HL-60/S4 (cell line): ENCODE data around the gene OBI1.

Source experiments
- in situ Hi-C: fragments of 300-500 bp; cut with MboI; formaldehyde crosslinking; loops from 2 replicates; pipeline ENCODE4 v1.14.3; 2022; ENCODE audit warnings: low sequenced_read_pairs

The OBI1 gene

GRCh38 chr13:78592584-78592983, 66.4 kb downstream of the OBI1 start:
- in situ Hi-C loops, result no loop called here

- in situ Hi-C loops, result no loop called here
Observed at GRCh38 chr13:78589206-78589605, 69.7 kb downstream of the OBI1 start.

- in situ Hi-C loops, result no loop called here
Observed at GRCh38 chr13:78587395-78587794, 71.6 kb downstream of the OBI1 start.

- in situ Hi-C loops, result no loop called here
Observed at GRCh38 chr13:78586706-78587105, 72.2 kb downstream of the OBI1 start.

GRCh38 chr13:78576261-78576660, 82.7 kb downstream of the OBI1 start:
- in situ Hi-C loops, result no loop called here

- in situ Hi-C loops, result no loop called here
Observed at GRCh38 chr13:78572459-78572858, 86.5 kb downstream of the OBI1 start.

- in situ Hi-C loops, result no loop called here
Observed at GRCh38 chr13:78569029-78569428, 89.9 kb downstream of the OBI1 start.

GRCh38 chr13:78566631-78567030, 92.3 kb downstream of the OBI1 start:
- in situ Hi-C loops, result no loop called here
